Pancreas (tissue), 10 donors: ENCODE measurements around the gene SLC22A3. TPM values are rescaled to one million over a fixed set of nuclear protein-coding genes. Genes with fewer than 3 reads are reported as not detected.

Experiments used
- ATAC-seq, 4 donors: fragments of 200-7000 bp; cut with Tn5 transposase; one replicate each; pipeline versions ENCODE4 v1.8.0 to v1.9.1; 2020; ENCODE audit warnings: mild to moderate bottlenecking in 4 of 4, moderate library complexity in 4 of 4
- DNase-seq, 6 donors: peaks; one replicate each; pipeline ENCODE4 v3.0.0-alpha.2; 2020
- FAIRE-seq: peaks from 2 replicates; lab custom pipeline; 2012; peaks lifted over from hg19 to GRCh38; lab: Jason Lieb, UNC
- H3K27ac ChIP-seq, 4 donors: fragments of 200-600 bp; sonication (generic); 1 replicate in 3 of 4; 2 replicates in 1 of 4; pipeline versions ENCODE4 v1.5.0 to v1.8.0; 2020
- H3K27me3 ChIP-seq, 4 donors: fragments of 200-600 bp; one replicate each; pipeline ENCODE4 v1.8.0; 2021
- H3K36me3 ChIP-seq, 3 donors: fragments of 200-600 bp; sonication (generic) in 1 of 3; one replicate each; pipeline versions ENCODE4 v1.5.0 to v1.8.0; 2020 to 2021
- H3K4me1 ChIP-seq, 3 donors: fragments of 200-600 bp; one replicate each; pipeline ENCODE4 v1.8.0; 2021
- H3K4me3 ChIP-seq, 4 donors: fragments of 200-600 bp; sonication (generic) in 2 of 4; one replicate each; pipeline versions ENCODE4 v1.5.0 to v1.8.0; 2020 to 2021
- H3K9me3 ChIP-seq, 4 donors: fragments of 200-600 bp; one replicate each; pipeline ENCODE4 v1.8.0; 2021
- WGBS, 2 donors: extraction: QIAGEN DNeasy Blood & Tissue Kit; methylation state at CpG; one replicate each; pipeline ENCODE4 v1.1.7; 2013; 5-methylcytosine and 5-hydroxymethylcytosine counted together
- intact Hi-C, 3 donors: fragments of 100-400 bp; cut with DNase I; formaldehyde crosslinking; loops; one replicate each; pipeline versions ENCODE4 v1.11.1 to v1.14.2; 2022
- polyA plus RNA-seq, 2 donors: library from polyadenylated mRNA; stranded (reverse); fragments of 200-250 nt; gene quantifications; one replicate each; pipeline ENCODE4 v1.2.3, GENCODE V29; 2013
- total RNA-seq, 6 donors: library from RNA; stranded (reverse); fragmentation: NEBNext Ultra II Directional in 4 of 6; extraction: Animal tissue kit (Norgen Biotek cat#: 25700) in 4 of 6; gene quantifications; one replicate each; pipeline versions ENCODE4 v1.2.1 to v1.2.4, GENCODE V29; 2021 to 2023
- TF ChIP-seq, protein P1 (sequence below), 4 donors: fragments of 200-600 bp; sonication (generic) in 3 of 4; IDR thresholded peaks; one replicate each; pipeline versions ENCODE4 v1.5.0 to v1.8.0; 2021; ENCODE audit warnings: antibody characterized with exemption in 4 of 4
- donor health status: healthy with polysubstance abuse.
- donor health status: DM: no; HTN: no; CAD: no; lungs with moderate emphysema.
- donor health status: DM: no; HTN: no; CAD: no.
- donor health status: control.
- donor health status: control.
- donor health status: Bipolar disorder and iron deficiency.
- donor health status: DM: yes; HTN: yes; CAD: no.
- donor health status: DM: no; HTN: no; CAD: no.
- donor health status: DM: no; HTN: no; CAD: no.
- donor health status: DM: yes; HTN: yes; CAD: no.

SLC22A3 gene
- total and polyA plus RNA-seq, 8 donors = 0.04 to 5.3 (median 0.41) TPM

- FAIRE-seq = no peak
Observed at GRCh38 chr6:160450849-160451248, 102.7 kb downstream of the SLC22A3 start.

DNA sequence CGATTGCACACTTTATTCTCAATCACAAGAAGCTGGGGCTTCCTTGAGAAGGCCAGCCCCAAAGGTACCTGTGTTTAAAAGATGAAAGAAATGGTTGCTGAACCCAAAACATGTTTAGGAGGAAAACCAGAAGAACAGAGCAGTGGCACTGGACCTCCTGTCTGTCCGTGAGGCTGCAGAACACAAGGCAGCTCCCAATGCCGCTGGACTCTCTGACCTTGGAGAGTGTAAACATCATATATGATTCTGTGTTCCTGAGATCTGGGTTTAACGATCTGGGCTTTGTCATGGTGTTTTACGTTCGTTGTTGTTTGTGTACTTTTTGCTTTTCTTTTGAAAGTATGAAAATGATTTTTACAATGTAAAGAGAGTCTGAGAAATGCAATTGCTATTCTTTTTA is 106.1 kb downstream of the SLC22A3 start:
- TF ChIP-seq, protein P1, sequence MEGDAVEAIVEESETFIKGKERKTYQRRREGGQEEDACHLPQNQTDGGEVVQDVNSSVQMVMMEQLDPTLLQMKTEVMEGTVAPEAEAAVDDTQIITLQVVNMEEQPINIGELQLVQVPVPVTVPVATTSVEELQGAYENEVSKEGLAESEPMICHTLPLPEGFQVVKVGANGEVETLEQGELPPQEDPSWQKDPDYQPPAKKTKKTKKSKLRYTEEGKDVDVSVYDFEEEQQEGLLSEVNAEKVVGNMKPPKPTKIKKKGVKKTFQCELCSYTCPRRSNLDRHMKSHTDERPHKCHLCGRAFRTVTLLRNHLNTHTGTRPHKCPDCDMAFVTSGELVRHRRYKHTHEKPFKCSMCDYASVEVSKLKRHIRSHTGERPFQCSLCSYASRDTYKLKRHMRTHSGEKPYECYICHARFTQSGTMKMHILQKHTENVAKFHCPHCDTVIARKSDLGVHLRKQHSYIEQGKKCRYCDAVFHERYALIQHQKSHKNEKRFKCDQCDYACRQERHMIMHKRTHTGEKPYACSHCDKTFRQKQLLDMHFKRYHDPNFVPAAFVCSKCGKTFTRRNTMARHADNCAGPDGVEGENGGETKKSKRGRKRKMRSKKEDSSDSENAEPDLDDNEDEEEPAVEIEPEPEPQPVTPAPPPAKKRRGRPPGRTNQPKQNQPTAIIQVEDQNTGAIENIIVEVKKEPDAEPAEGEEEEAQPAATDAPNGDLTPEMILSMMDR (IDR thresholded peaks at IDR 0.05) = no peak
- intact Hi-C loops = loop anchor here in 2 of 3 donors (10.0 kb wide), 2 partner anchors 370 to 590 kb away; no protein-coding TSS in a partner anchor
- Histone ChIP-seq H3K9me3 (no peaks in the 10 kb centered on the region), H3K27me3 (no peaks in the 10 kb centered on the region), H3K4me1 (peaks cover 0 to 3% (median 0%) of the 10 kb centered on the region in 3 donors), H3K36me3 (no peaks in the 10 kb centered on the region), H3K4me3 (no peak overlapping the region), H3K27ac (no peak overlapping the region)
- WGBS, 2 donors = 39 to 46% methylated on average over 6 of the region's 6 CpGs
- no peak for ATAC-seq
- FAIRE-seq = no peak
- DNase-seq = no peak

More at GRCh38 chr6:160450849-160451248, 102.7 kb downstream of the SLC22A3 start:
- no peak for DNase-seq
- Histone ChIP-seq H3K9me3 (no peaks in the 10 kb centered on the region), H3K27ac (no peak overlapping the region), H3K4me1 (peaks cover 0 to 3% (median 0%) of the 10 kb centered on the region in 3 donors), H3K27me3 (no peaks in the 10 kb centered on the region), H3K4me3 (no peak overlapping the region), H3K36me3 (no peaks in the 10 kb centered on the region)
- WGBS, 2 donors = 89 to 95% methylated on average over 5 of the region's 5 CpGs
- intact Hi-C loops = loop anchor here in 2 of 3 donors (10.0 kb wide), 2 partner anchors 366 to 586 kb away; no protein-coding TSS in a partner anchor
- TF ChIP-seq, protein P1 (IDR thresholded peaks at IDR 0.05) = no peak
- ATAC-seq = no peak

GRCh38 chr6:160455081-160455480 is 106.9 kb downstream of the SLC22A3 start:
- 61 to 74% methylated on average over 6 of the region's 6 CpGs for WGBS, 2 donors
- Histone ChIP-seq H3K27ac (no peak overlapping the region), H3K9me3 (no peaks in the 10 kb centered on the region), H3K4me3 (no peak overlapping the region), H3K27me3 (no peaks in the 10 kb centered on the region), H3K36me3 (no peaks in the 10 kb centered on the region), H3K4me1 (peaks cover 0 to 3% (median 0%) of the 10 kb centered on the region in 3 donors)
- no peak for ATAC-seq
- no peak for DNase-seq
- TF ChIP-seq, protein P1 (IDR thresholded peaks at IDR 0.05) = no peak
- intact Hi-C loops = loop anchor here in 2 of 3 donors (5.0 to 10.0 kb wide), 3 partner anchors 323 to 590 kb away; no protein-coding TSS in a partner anchor
- peak; percentile 85 for FAIRE-seq

DNA sequence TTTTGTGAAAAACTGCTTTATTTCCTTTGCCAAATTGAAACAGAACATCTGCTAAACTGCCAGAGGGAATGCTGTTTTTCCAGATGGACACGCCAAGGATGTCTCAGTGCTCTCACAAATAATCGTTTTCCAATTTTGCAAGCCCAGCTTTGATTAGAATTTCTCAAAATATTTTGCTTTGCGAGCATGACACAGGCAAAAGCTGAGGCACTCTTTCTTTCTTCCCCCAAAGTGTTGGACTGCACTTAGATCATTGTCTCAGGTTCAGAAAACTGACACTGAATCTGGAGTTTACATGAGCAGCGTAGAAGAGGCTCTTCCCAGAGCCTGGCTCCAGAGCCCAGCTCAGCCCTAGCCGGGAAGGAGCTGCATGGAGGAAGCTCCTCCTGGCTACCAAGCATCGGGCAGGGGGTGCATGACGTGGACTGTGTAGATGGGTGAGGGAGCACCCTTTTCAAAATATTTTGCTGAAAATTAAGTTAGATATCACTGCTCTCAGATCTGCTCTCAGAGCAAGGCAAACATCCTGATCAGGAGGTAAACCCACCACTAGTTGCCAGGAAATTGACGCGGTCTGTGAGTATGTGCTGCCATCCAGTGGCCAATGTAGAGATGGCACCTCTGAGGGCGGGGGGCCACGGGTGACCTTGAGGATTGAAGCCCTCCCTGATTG is 107.5 kb downstream of the SLC22A3 start:
- peak; percentile 77 to 98 (median 95) for ATAC-seq
- Histone ChIP-seq H3K27me3 (no peaks in the 10 kb centered on the region), H3K4me1 (peaks cover 0 to 3% (median 0%) of the 10 kb centered on the region in 3 donors), H3K36me3 (no peaks in the 10 kb centered on the region), H3K9me3 (no peaks in the 10 kb centered on the region), H3K27ac (no peak overlapping the region), H3K4me3 (no peak overlapping the region)
- WGBS, 2 donors = 19 to 22% methylated on average over 11 of the region's 11 CpGs
- intact Hi-C loops = loop anchor here in 2 of 3 donors (2.0 to 10.0 kb wide), 4 partner anchors 79 to 591 kb away; no protein-coding TSS in a partner anchor
- TF ChIP-seq, protein P1 (IDR thresholded peaks at IDR 0.05) = peak; percentile 92 to 95 (median 95)
- no peak for FAIRE-seq
- DNase-seq = peak; percentile 25 to 78 (median 58)

- WGBS, 2 donors = 8 to 12% methylated on average over 3 of the region's 3 CpGs
- DNase-seq (no peak), FAIRE-seq (no peak), ATAC-seq (peak in 1 of 4 donors; percentile 7)
- no peak overlapping the region for H3K4me3 ChIP-seq
- TF ChIP-seq, protein P1 (IDR thresholded peaks at IDR 0.05) = peak in 2 of 4 donors; percentile 5
- peaks cover 0 to 3% (median 0%) of the 10 kb centered on the region in 3 donors for H3K4me1 ChIP-seq
- no peaks in the 10 kb centered on the region for H3K27me3 ChIP-seq
- intact Hi-C loops = loop anchor here in 2 of 3 donors (2.0 to 10.0 kb wide), 4 partner anchors 79 to 591 kb away; no protein-coding TSS in a partner anchor
- H3K9me3 ChIP-seq = no peaks in the 10 kb centered on the region
- no peaks in the 10 kb centered on the region for H3K36me3 ChIP-seq
- H3K27ac ChIP-seq = no peak overlapping the region
Observed at GRCh38 chr6:160456214-160456546, 108.0 kb downstream of the SLC22A3 start.
